Thyroid gland (tissue), 4 donors: ENCODE results near the gene FBLN5.

ENCODE experiments used
- CTCF ChIP-seq, 6 experiments: fragments of 200-600 bp in 3 of 6; fragments of 450-650 bp in 3 of 6; sonication (generic) in 3 of 6; IDR thresholded peaks; one replicate each; pipeline ENCODE4 v1.5.1; 2016 to 2019; ENCODE audit warnings: antibody characterized with exemption in 6 of 6, mild to moderate bottlenecking in 2 of 6, inconsistent platforms in 1 of 6, moderate library complexity in 1 of 6
- POLR2A ChIP-seq, 2 donors: fragments of 450-650 bp; IDR thresholded peaks; one replicate each; pipeline ENCODE4 v1.6.1; 2017; ENCODE audit warnings: antibody characterized with exemption in 2 of 2, mild to moderate bottlenecking in 2 of 2, moderate library complexity in 1 of 2

- TF ChIP-seq POLR2A (IDR thresholded peaks at IDR 0.05) (no peak), CTCF (IDR thresholded peaks at IDR 0.05) (no peak)
Measured at GRCh38 chr14:91866061-91866460, 81.4 kb downstream of the FBLN5 start.
